NT2/D1 (cell line): Measurements from ENCODE around the gene ILF2.
A peak's percentile ranks its signal among the peaks of the same experiment; 100 is the strongest.

Experiments
- DNase-seq: peaks from one replicate; pipeline ENCODE4 v3.0.0-alpha.2; 2011; ENCODE audit warnings: low read depth, low spot score
- H3K27me3 ChIP-seq: 2 replicates; pipeline ENCODE4 v1.6.0; 2011; ENCODE audit warnings: mild to moderate bottlenecking; ENCODE audit not compliant: insufficient read length, insufficient read depth
- H3K36me3 ChIP-seq: 2 replicates; pipeline ENCODE4 v1.6.1; 2011; ENCODE audit warnings: mild to moderate bottlenecking, low read length, mixed read lengths; ENCODE audit not compliant: insufficient read depth, insufficient read length
- H3K4me1 ChIP-seq: 2 replicates; pipeline ENCODE4 v1.5.1; 2011; ENCODE audit not compliant: insufficient read depth, insufficient read length
- H3K4me3 ChIP-seq: 2 replicates; pipeline ENCODE4 v1.5.1; 2011; ENCODE audit warnings: low read depth; ENCODE audit not compliant: insufficient read length
- H3K9ac ChIP-seq: 2 replicates; pipeline ENCODE4 v1.6.0; 2011; ENCODE audit warnings: low read depth; ENCODE audit not compliant: insufficient read length
- H3K9me3 ChIP-seq: 2 replicates; pipeline ENCODE4 v1.5.1; 2011; ENCODE audit warnings: mild to moderate bottlenecking, low read length; ENCODE audit not compliant: insufficient read depth
- SUZ12 ChIP-seq: IDR thresholded peaks from 2 replicates; pipeline ENCODE4 v1.6.1; 2011; ENCODE audit not compliant: insufficient read length, insufficient read depth; ENCODE audit errors: extremely low read depth
- YY1 ChIP-seq: IDR thresholded peaks from 2 replicates; pipeline ENCODE4 v1.6.1; 2011; ENCODE audit not compliant: insufficient read length, insufficient read depth
- ZNF274 ChIP-seq: IDR thresholded peaks from 2 replicates; pipeline ENCODE4 v1.6.1; 2011; ENCODE audit warnings: mild to moderate bottlenecking, low read depth, low read length

ILF2 gene

GRCh38 chr1:153616144-153616916, 54.5 kb downstream of the ILF2 start, which contains the start of gene S100A14:
S100A14 (minus strand) TSS chr1:153616325; CDS start chr1:153615858, 467 bp downstream.
- peaks cover 38% of the 10 kb centered on the region for H3K36me3 ChIP-seq
- H3K4me3 ChIP-seq, result no peak within 1 kb of the TSS
- peaks cover 34% of the 10 kb centered on the region for H3K4me1 ChIP-seq
- no peak for TF ChIP-seq SUZ12
- no peak for TF ChIP-seq ZNF274
- TF ChIP-seq YY1, result no peak
- H3K27me3 ChIP-seq, result peaks cover 3% of the 10 kb centered on the region
- H3K9ac ChIP-seq, result no peak within 1 kb of the TSS
- H3K9me3 ChIP-seq, result 0 out of 2 replicates have a peak, but pooled peaks cover 11% of the 10 kb centered on the region
- DNase-seq, result no peak

- Histone ChIP-seq H3K4me1 (peaks cover 38% of the 10 kb centered on the region), H3K9me3 (0 out of 2 replicates have a peak, but pooled peaks cover 7% of the 10 kb centered on the region), H3K4me3 (no peak overlapping the region), H3K9ac (no peak overlapping the region), H3K36me3 (peaks cover 29% of the 10 kb centered on the region), H3K27me3 (peaks cover 3% of the 10 kb centered on the region)
- TF ChIP-seq YY1, result no peak
- no peak for TF ChIP-seq ZNF274
- no peak for TF ChIP-seq SUZ12
- DNase-seq, result no peak
These were observed 55.4 kb downstream of the ILF2 start for GRCh38 chr1:153615406-153615805.

- H3K4me1 ChIP-seq, result peaks cover 43% of the 10 kb centered on the region
- H3K36me3 ChIP-seq, result peaks cover 24% of the 10 kb centered on the region
These were observed 55.9 kb downstream of the ILF2 start for GRCh38 chr1:153614906-153615305.

GRCh38 chr1:153614189-153614900, 56.4 kb downstream of the ILF2 start:
- DNase-seq, result no peak
- H3K27me3 ChIP-seq, result peaks cover 3% of the 10 kb centered on the region
- no peak overlapping the region for H3K9ac ChIP-seq
- peaks cover 48% of the 10 kb centered on the region for H3K4me1 ChIP-seq
- no peak overlapping the region for H3K4me3 ChIP-seq
- TF ChIP-seq YY1 (no peak), ZNF274 (no peak)
- H3K36me3 ChIP-seq, result peaks cover 19% of the 10 kb centered on the region
- H3K9me3 ChIP-seq, result no peaks in the 10 kb centered on the region

More at GRCh38 chr1:153614906-153615305, 55.9 kb downstream of the ILF2 start:
- H3K27me3 ChIP-seq, result peaks cover 3% of the 10 kb centered on the region
- TF ChIP-seq ZNF274 (no peak), SUZ12 (no peak), YY1 (no peak)
- H3K9ac ChIP-seq, result no peak overlapping the region
- DNase-seq, result no peak
- 0 out of 2 replicates have a peak, but pooled peaks cover 3% of the 10 kb centered on the region for H3K9me3 ChIP-seq
- no peak overlapping the region for H3K4me3 ChIP-seq

- Histone ChIP-seq H3K9me3 (no peaks in the 10 kb centered on the region), H3K27me3 (peaks cover 3% of the 10 kb centered on the region), H3K9ac (peak overlapping the region; percentile 39), H3K36me3 (peaks cover 10% of the 10 kb centered on the region), H3K4me1 (peaks cover 55% of the 10 kb centered on the region), H3K4me3 (no peak overlapping the region)
- TF ChIP-seq YY1, result no peak
- TF ChIP-seq SUZ12, result no peak
- no peak for TF ChIP-seq ZNF274
- DNase-seq, result no peak
These were observed 57.4 kb downstream of the ILF2 start for GRCh38 chr1:153613406-153613805.

GRCh38 chr1:153612755-153613331, 58.0 kb downstream of the ILF2 start, which contains the start of gene S100A16:
S100A16 (minus strand) TSS chr1:153613137; CDS start chr1:153608151, 4,986 bp downstream.
- Histone ChIP-seq H3K9ac (peak within 1 kb of the TSS; percentile 86), H3K36me3 (peaks cover 7% of the 10 kb centered on the region), H3K4me1 (peaks cover 60% of the 10 kb centered on the region), H3K27me3 (peaks cover 3% of the 10 kb centered on the region), H3K4me3 (peak within 1 kb of the TSS; percentile 63), H3K9me3 (no peaks in the 10 kb centered on the region)
- DNase-seq, result no peak
- TF ChIP-seq SUZ12, result no peak
- no peak for TF ChIP-seq ZNF274
- TF ChIP-seq YY1, result no peak
